Esophagus muscularis mucosa (tissue), 4 donors: ENCODE data around the gene SMIM33. TPM values are rescaled to one million over a fixed set of nuclear protein-coding genes. Genes with fewer than 3 reads are reported as not detected.

Source experiments
- DNase-seq: peaks from one replicate; pipeline ENCODE4 v3.0.0-alpha.2; 2017; ENCODE audit errors: extremely low spot score
- H3K27ac ChIP-seq, 4 donors: fragments of 200-600 bp; sonication (generic); replicated peaks in 1 of 4; 1 replicate in 3 of 4; 2 replicates in 1 of 4; pipeline ENCODE4 v1.5.1; 2016 to 2019; ENCODE audit warnings: mild to moderate bottlenecking in 1 of 4
- H3K27me3 ChIP-seq, 4 donors: fragments of 200-600 bp; sonication (generic); one replicate each; pipeline versions ENCODE4 v1.5.1 to v1.6.0; 2016 to 2019
- H3K36me3 ChIP-seq, 4 donors: fragments of 200-600 bp; sonication (generic); one replicate each; pipeline ENCODE4 v1.5.1; 2016 to 2019
- H3K4me1 ChIP-seq, 4 donors: fragments of 200-600 bp; sonication (generic); one replicate each; pipeline ENCODE4 v1.5.1; 2016 to 2019
- H3K4me3 ChIP-seq, 4 donors: fragments of 200-600 bp; sonication (generic); 1 replicate in 2 of 4; 2 replicates in 2 of 4; pipeline ENCODE4 v1.5.1; 2016 to 2019; ENCODE audit warnings: mild to moderate bottlenecking in 4 of 4, moderate library complexity in 1 of 4
- H3K9me3 ChIP-seq, 4 donors: fragments of 200-600 bp; sonication (generic); 1 replicate in 3 of 4; 2 replicates in 1 of 4; pipeline ENCODE4 v1.5.1; 2016 to 2019
- CTCF ChIP-seq, 3 experiments: fragments of 200-600 bp in 2 of 3; fragments of 450-650 bp in 1 of 3; sonication (generic) in 2 of 3; IDR thresholded peaks; one replicate each; pipeline ENCODE4 v1.5.1; 2017 to 2019; ENCODE audit warnings: antibody characterized with exemption in 3 of 3, mild to moderate bottlenecking in 2 of 3, moderate library complexity in 1 of 3
- EP300 ChIP-seq: sonication (generic); formaldehyde crosslinking; IDR thresholded peaks from one replicate; pipeline ENCODE4 v1.6.1; 2017; ENCODE audit warnings: antibody characterized with exemption
- POLR2A ChIP-seq: fragments of 450-650 bp; IDR thresholded peaks from one replicate; pipeline ENCODE4 v1.6.1; 2017; ENCODE audit warnings: antibody characterized with exemption, moderate library complexity, mild to moderate bottlenecking, low read depth
- POLR2AphosphoS5 ChIP-seq, 2 donors: sonication (generic); formaldehyde crosslinking; IDR thresholded peaks; one replicate each; pipeline ENCODE4 v1.6.1; 2017; ENCODE audit warnings: antibody characterized with exemption in 2 of 2
- WGBS: methylation state at CpG from one replicate; pipeline ENCODE4 v1.1.5; 2018; 5-methylcytosine and 5-hydroxymethylcytosine counted together
- intact Hi-C: fragments of 100-400 bp; cut with DNase I; formaldehyde crosslinking; loops from one replicate; pipeline ENCODE4 v1.15.1; 2023
- total RNA-seq, 4 donors: library from RNA; depleted of rRNA; stranded (reverse); fragments of >200 nt; gene quantifications; one replicate each; pipeline versions ENCODE4 v1.1.0 to v1.2.1, GENCODE V29; 2016

SMIM33 gene
- total RNA-seq, 4 donors from 2014 or later, result not detected

GRCh38 chr5:139468421-139468931 is 2.3 kb upstream of the SMIM33 start:
- Histone ChIP-seq H3K4me3 (no peak overlapping the region), H3K27ac (no peak overlapping the region), H3K36me3 (no peaks in the 10 kb centered on the region), H3K9me3 (no peaks in the 10 kb centered on the region), H3K4me1 (peaks cover 10 to 14% (median 11%) of the 10 kb centered on the region in 4 donors), H3K27me3 (no peaks in the 10 kb centered on the region)
- DNase-seq, result no peak
- intact Hi-C loops, result no loop called here
- TF ChIP-seq EP300, result no peak
- no peak for TF ChIP-seq POLR2A
- no peak for TF ChIP-seq POLR2AphosphoS5 (IDR thresholded peaks at IDR 0.05)
- WGBS, result 79% methylated on average over 8 of the region's 8 CpGs

- no peaks in the 10 kb centered on the region for H3K9me3 ChIP-seq
- DNase-seq, result no peak
- 88% methylated on average over 15 of the region's 15 CpGs for WGBS
- H3K27ac ChIP-seq, result peak overlapping the region; percentile 7 to 54 (median 51)
- peaks cover 29 to 37% (median 30%) of the 10 kb centered on the region in 4 donors for H3K4me1 ChIP-seq
- intact Hi-C loops, result no loop called here
- H3K36me3 ChIP-seq, result peaks cover 0 to 27% (median 22%) of the 10 kb centered on the region in 4 donors
- no peaks in the 10 kb centered on the region for H3K27me3 ChIP-seq
- no peak for TF ChIP-seq POLR2AphosphoS5 (IDR thresholded peaks at IDR 0.05)
- TF ChIP-seq CTCF (IDR thresholded peaks at IDR 0.05), result no peak
- no peak for TF ChIP-seq POLR2A
- no peak for TF ChIP-seq EP300
- H3K4me3 ChIP-seq, result no peak overlapping the region
Observed at GRCh38 chr5:139472386-139473030, 1.7 kb downstream of the SMIM33 start.

- Histone ChIP-seq H3K9me3 (no peaks in the 10 kb centered on the region), H3K4me3 (no peak overlapping the region), H3K4me1 (peaks cover 29 to 42% (median 31%) of the 10 kb centered on the region in 4 donors), H3K27me3 (no peaks in the 10 kb centered on the region), H3K36me3 (peaks cover 0 to 32% (median 28%) of the 10 kb centered on the region in 4 donors), H3K27ac (peak overlapping the region; percentile 7 to 54 (median 51))
- 68% methylated on average over 8 of the region's 8 CpGs for WGBS
- intact Hi-C loops, result no loop called here
- TF ChIP-seq CTCF (IDR thresholded peaks at IDR 0.05), result no peak
- no peak for TF ChIP-seq POLR2AphosphoS5 (IDR thresholded peaks at IDR 0.05)
- no peak for TF ChIP-seq EP300
- TF ChIP-seq POLR2A, result no peak
- DNase-seq, result no peak
Observed at GRCh38 chr5:139473105-139473504, 2.3 kb downstream of the SMIM33 start.

- Histone ChIP-seq H3K36me3 (peaks cover 0 to 37% (median 32%) of the 10 kb centered on the region in 4 donors), H3K27ac (peak overlapping the region; percentile 7 to 54 (median 51)), H3K27me3 (no peaks in the 10 kb centered on the region), H3K9me3 (no peaks in the 10 kb centered on the region), H3K4me1 (peaks cover 29 to 46% (median 34%) of the 10 kb centered on the region in 4 donors), H3K4me3 (no peak overlapping the region)
- WGBS, result 72% methylated on average over 2 of the region's 2 CpGs
- TF ChIP-seq EP300, result no peak
- TF ChIP-seq POLR2A, result no peak
- TF ChIP-seq CTCF (IDR thresholded peaks at IDR 0.05), result no peak
- no peak for TF ChIP-seq POLR2AphosphoS5 (IDR thresholded peaks at IDR 0.05)
- no peak for DNase-seq
- intact Hi-C loops, result no loop called here
Observed at GRCh38 chr5:139473565-139473964, 2.8 kb downstream of the SMIM33 start.

- no peak for DNase-seq
- H3K36me3 ChIP-seq, result peaks cover 0 to 48% (median 40%) of the 10 kb centered on the region in 4 donors
- peaks cover 35 to 52% (median 45%) of the 10 kb centered on the region in 4 donors for H3K4me1 ChIP-seq
- TF ChIP-seq EP300 (no peak), POLR2AphosphoS5 (IDR thresholded peaks at IDR 0.05) (no peak), POLR2A (no peak), CTCF (IDR thresholded peaks at IDR 0.05) (no peak)
- 55% methylated on average over 13 of the region's 13 CpGs for WGBS
- H3K27ac ChIP-seq, result peak overlapping the region in 1 of 4 donors; percentile 43
- intact Hi-C loops, result no loop called here
- no peaks in the 10 kb centered on the region for H3K27me3 ChIP-seq
- H3K9me3 ChIP-seq, result no peaks in the 10 kb centered on the region
- H3K4me3 ChIP-seq, result no peak overlapping the region
Observed at GRCh38 chr5:139474890-139475791, 4.3 kb downstream of the SMIM33 start.
